A549 (cell line): ENCODE measurements around the gene FBXL5. TPM values are rescaled to one million over a fixed set of nuclear protein-coding genes. Genes with fewer than 3 reads are reported as not detected.

Source experiments
- ATAC-seq, 2 experiments: fragments of 200-7000 bp in 1 of 2; fragments of >200 bp in 1 of 2; cut with Nextera tagmentation in 1 of 2; cut with Tn5 transposase in 1 of 2; 3 replicates each; pipeline versions ENCODE4 v1.8.0 to v1.9.1; 2018 to 2020; ENCODE audit warnings: mild to moderate bottlenecking in 1 of 2, moderate library complexity in 1 of 2
- CTCF ChIA-PET: fragments of 300-600 bp; sonication (Branson Sonifier 250); formaldehyde crosslinking; extraction: SDS; loops from one replicate; lab custom pipeline; 2021; ENCODE audit warnings: antibody characterized with exemption, inconsistent platforms; lab: Yijun Ruan, JAX
- POLR2A ChIA-PET: fragments of 350-600 bp; formaldehyde crosslinking; extraction: SDS; loops from one replicate; lab custom pipeline; 2021; ENCODE audit warnings: antibody characterized with exemption, inconsistent platforms; lab: Yijun Ruan, JAX
- DNase-seq, 2 experiments: peaks; one replicate each; pipeline versions ENCODE4 v3.0.0 to v3.0.0-alpha.2; 2011 to 2016; ENCODE audit warnings: low read depth in 1 of 2, low spot score in 1 of 2
- FAIRE-seq: peaks from 2 replicates; lab custom pipeline; 2011; peaks lifted over from hg19 to GRCh38; lab: Jason Lieb, UNC
- H3K27ac ChIP-seq, 2 experiments: fragments of >200 bp; sonication (Bioruptor Twin); formaldehyde crosslinking; 3 replicates each; pipeline ENCODE4 v1.5.1; 2016 to 2017
- H3K4me1 ChIP-seq: fragments of >200 bp; sonication (Bioruptor Twin); formaldehyde crosslinking; 3 replicates; pipeline ENCODE4 v1.6.1; 2016
- H3K4me2 ChIP-seq: fragments of >200 bp; sonication (Bioruptor Twin); formaldehyde crosslinking; 3 replicates; pipeline ENCODE4 v1.6.1; 2016
- H3K4me3 ChIP-seq: fragments of >200 bp; sonication (Bioruptor Twin); formaldehyde crosslinking; 3 replicates; pipeline ENCODE4 v1.5.1; 2016
- H3K9me3 ChIP-seq: fragments of >200 bp; sonication (Bioruptor Twin); formaldehyde crosslinking; 3 replicates; pipeline ENCODE4 v1.6.1; 2016
- CBX2 ChIP-seq: fragments of 200-600 bp; sonication (generic); IDR thresholded peaks from 2 replicates; pipeline ENCODE4 v1.6.1; 2016; ENCODE audit warnings: low read depth, mild to moderate bottlenecking, borderline replicate concordance
- CBX8 ChIP-seq: fragments of 200-600 bp; sonication (generic); IDR thresholded peaks from 2 replicates; pipeline ENCODE4 v1.6.1; 2016
- CHD2 ChIP-seq: fragments of 150-350 bp; IDR thresholded peaks from 2 replicates; pipeline ENCODE4 v1.6.1; 2014; ENCODE audit warnings: low read length; ENCODE audit not compliant: partially characterized antibody
- CHD4 ChIP-seq: fragments of 200-600 bp; sonication (generic); IDR thresholded peaks from 2 replicates; pipeline ENCODE4 v1.6.1; 2016; ENCODE audit warnings: antibody characterized with exemption, mild to moderate bottlenecking, borderline replicate concordance
- E2F6 ChIP-seq: IDR thresholded peaks from 2 replicates; pipeline ENCODE4 v1.6.1; 2012; ENCODE audit warnings: low read depth, borderline replicate concordance
- EHF ChIP-seq: fragments of 250-450 bp; sonication (Bioruptor Pico); IDR thresholded peaks from 2 replicates; pipeline ENCODE4 v1.5.0; 2020; ENCODE audit warnings: mild to moderate bottlenecking
- EHMT2 ChIP-seq: fragments of 200-600 bp; sonication (generic); IDR thresholded peaks from 2 replicates; pipeline ENCODE4 v1.6.1; 2016; ENCODE audit warnings: antibody characterized with exemption, low read depth, mild to moderate bottlenecking, moderate library complexity
- EP300 ChIP-seq, 2 experiments: fragments of >200 bp; sonication (Bioruptor Twin); formaldehyde crosslinking; IDR thresholded peaks; 2 replicates in 1 of 2; 3 replicates in 1 of 2; pipeline ENCODE4 v1.6.1; 2016 to 2017
- FOSL2 ChIP-seq, 2 experiments: fragments of 450-650 bp in 1 of 2; fragments of >200 bp in 1 of 2; sonication (Bioruptor Twin) in 1 of 2; formaldehyde crosslinking; IDR thresholded peaks; 2 replicates each; pipeline versions ENCODE4 v1.5.0 to v1.6.1; 2016 to 2020; ENCODE audit warnings: mild to moderate bottlenecking in 1 of 2, moderate library complexity in 1 of 2
- FOXS1 ChIP-seq: fragments of 250-450 bp; sonication (Bioruptor Pico); IDR thresholded peaks from 2 replicates; pipeline ENCODE4 v1.5.0; 2020; ENCODE audit warnings: mild to moderate bottlenecking, moderate library complexity
- HDAC2 ChIP-seq: fragments of 200-600 bp; sonication (generic); IDR thresholded peaks from 2 replicates; pipeline ENCODE4 v1.6.1; 2016
- HEYL ChIP-seq: fragments of 250-450 bp; sonication (Bioruptor Pico); IDR thresholded peaks from 2 replicates; pipeline ENCODE4 v1.8.0; 2021; ENCODE audit warnings: mild to moderate bottlenecking, moderate library complexity
- HOXA7 ChIP-seq: fragments of 250-450 bp; sonication (Bioruptor Pico); IDR thresholded peaks from 2 replicates; pipeline ENCODE4 v1.5.0; 2020; ENCODE audit warnings: mild to moderate bottlenecking, moderate library complexity
- KDM1A ChIP-seq: fragments of 200-600 bp; sonication (generic); IDR thresholded peaks from 2 replicates; pipeline ENCODE4 v1.6.1; 2016; ENCODE audit warnings: low read depth, mild to moderate bottlenecking
- KDM5A ChIP-seq: fragments of 200-600 bp; sonication (generic); IDR thresholded peaks from 2 replicates; pipeline ENCODE4 v1.6.1; 2016; ENCODE audit warnings: antibody characterized with exemption, mild to moderate bottlenecking
- MAFK ChIP-seq: fragments of 450-650 bp; IDR thresholded peaks from 2 replicates; pipeline ENCODE4 v1.6.1; 2014; ENCODE audit not compliant: partially characterized antibody
- NFE2L2 ChIP-seq: fragments of 150-350 bp; conservative IDR thresholded peaks from 2 replicates; pipeline ENCODE4 v1.6.1; 2014; ENCODE audit warnings: low read length
- PHF8 ChIP-seq: fragments of 200-600 bp; sonication (generic); IDR thresholded peaks from 2 replicates; pipeline ENCODE4 v1.6.1; 2016; ENCODE audit warnings: low read depth, mild to moderate bottlenecking, antibody characterized with exemption, moderate library complexity, borderline replicate concordance
- POLR2A ChIP-seq: IDR thresholded peaks from 2 replicates; pipeline ENCODE4 v1.6.1; 2012; ENCODE audit warnings: mild to moderate bottlenecking, low read length
- POLR2AphosphoS2 ChIP-seq: conservative IDR thresholded peaks from 2 replicates; pipeline ENCODE4 v1.6.1; 2012; ENCODE audit warnings: low read length, improper control_type of control experiment, inconsistent platforms
- RCOR1 ChIP-seq: fragments of 150-350 bp; IDR thresholded peaks from 2 replicates; pipeline ENCODE4 v1.6.1; 2014; ENCODE audit warnings: antibody characterized with exemption, low read length, low read depth
- RNF2 ChIP-seq: fragments of 200-600 bp; sonication (generic); IDR thresholded peaks from 2 replicates; pipeline ENCODE4 v1.6.1; 2016; ENCODE audit warnings: low read depth, mild to moderate bottlenecking, antibody characterized with exemption, moderate library complexity, borderline replicate concordance
- SREBF2 ChIP-seq: fragments of 450-650 bp; IDR thresholded peaks from 2 replicates; pipeline ENCODE4 v1.6.1; 2014; ENCODE audit warnings: mild to moderate bottlenecking, moderate library complexity
- USF2 ChIP-seq: fragments of 450-650 bp; IDR thresholded peaks from 2 replicates; pipeline ENCODE4 v1.6.1; 2014; ENCODE audit warnings: antibody characterized with exemption
- ZFP36 ChIP-seq: fragments of 450-650 bp; IDR thresholded peaks from 2 replicates; pipeline ENCODE4 v1.6.1; 2014; ENCODE audit warnings: borderline replicate concordance; ENCODE audit not compliant: partially characterized antibody
- ZNF302 ChIP-seq: fragments of 250-450 bp; sonication (Bioruptor Pico); IDR thresholded peaks from 2 replicates; pipeline ENCODE4 v1.9.0; 2021; ENCODE audit warnings: inconsistent platforms, mild to moderate bottlenecking, moderate library complexity
- ZSCAN20 ChIP-seq: fragments of 250-450 bp; sonication (Bioruptor Pico); IDR thresholded peaks from 2 replicates; pipeline ENCODE4 v1.8.0; 2022; ENCODE audit warnings: mild to moderate bottlenecking, moderate library complexity
- WGBS: methylation state at CpG from one replicate; pipeline ENCODE4 v1.1.6; 2017; ENCODE audit errors: missing lambda C conversion rate; 5-methylcytosine and 5-hydroxymethylcytosine counted together
- polyA plus RNA-seq, 4 experiments: library from polyadenylated mRNA; depleted of rRNA in 3 of 4; stranded (reverse); fragments of >200 nt; fragmentation: RNase III in 1 of 4; extraction: RNeasy Plus Mini Kit Qiagen cat#74134 plus additional on column Dnase treatment in 1 of 4; gene quantifications; 2 replicates in 3 of 4; 3 replicates in 1 of 4; pipeline ENCODE4 v1.2.3, GENCODE V29; 2011 to 2017
- TF ChIP-seq, protein P1 (sequence below): fragments of 250-450 bp; sonication (Bioruptor Pico); IDR thresholded peaks from 2 replicates; pipeline ENCODE4 v1.5.0; 2020; ENCODE audit warnings: low read depth, mild to moderate bottlenecking, moderate library complexity
- TF ChIP-seq, protein P2 (sequence below): fragments of >200 bp; sonication (Bioruptor Twin); formaldehyde crosslinking; IDR thresholded peaks from 3 replicates; pipeline ENCODE4 v1.6.1; 2016

The FBXL5 gene
- polyA plus RNA-seq, 2 of the 4 experiments (the other 2 are of a cell fraction) = 44.2 to 45.4 TPM

DNA sequence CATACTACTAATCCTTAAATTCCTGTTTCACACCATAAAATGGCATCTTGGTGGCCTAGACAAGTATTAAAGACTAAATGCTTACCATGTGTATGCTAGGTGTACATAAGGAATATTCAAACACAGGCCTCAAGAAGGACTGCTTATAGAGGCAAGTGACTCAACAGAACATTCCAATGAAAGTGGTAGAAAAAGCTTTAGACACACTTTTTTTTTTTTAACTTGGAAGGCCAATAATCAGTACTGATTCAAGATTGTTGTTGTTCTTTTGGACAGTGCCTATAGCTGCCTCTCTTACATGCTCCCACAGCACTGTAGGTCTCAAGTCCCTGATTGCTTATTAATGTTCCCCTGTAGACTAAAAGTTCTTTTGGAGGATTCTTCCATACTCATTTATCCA, 77.6 kb downstream of the FBXL5 start:
- H3K4me2 ChIP-seq = no peak overlapping the region
- no peak overlapping the region for H3K4me3 ChIP-seq
- H3K4me1 ChIP-seq = no peaks in the 10 kb centered on the region
- H3K9me3 ChIP-seq = no peaks in the 10 kb centered on the region
- POLR2A ChIA-PET = no interaction called here
- TF ChIP-seq CHD4 (no peak), PHF8 (no peak)
- CTCF ChIA-PET = no interaction called here
- H3K27ac ChIP-seq = no peak overlapping the region
- FAIRE-seq = no peak
- no peak for ATAC-seq
- DNase-seq = no peak

DNA sequence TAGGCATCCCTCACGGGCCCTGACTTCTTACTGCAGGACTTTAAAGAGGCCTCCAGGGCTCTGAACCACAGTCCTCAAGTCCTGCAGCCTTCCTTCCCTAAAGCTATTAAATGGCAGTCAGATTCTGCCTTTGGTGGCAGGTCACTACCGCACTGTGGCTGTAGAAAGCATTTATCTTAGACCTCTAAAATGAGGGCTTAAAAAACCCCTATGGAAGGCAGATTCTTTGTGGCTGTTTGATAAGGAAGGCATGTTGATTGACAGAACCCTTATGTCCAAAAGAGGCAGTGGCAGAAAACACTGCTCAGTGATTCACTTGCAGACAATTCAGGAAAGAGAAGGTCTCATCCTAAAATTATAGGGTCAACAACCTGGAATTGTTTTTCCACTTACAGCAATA, 79.2 kb downstream of the FBXL5 start:
- 89% methylated on average over 2 of the region's 2 CpGs for WGBS
- no peak overlapping the region for H3K4me2 ChIP-seq
- no peak for FAIRE-seq
- no peaks in the 10 kb centered on the region for H3K9me3 ChIP-seq
- no peak overlapping the region for H3K27ac ChIP-seq
- CTCF ChIA-PET = no interaction called here
- POLR2A ChIA-PET = no interaction called here
- no peak for ATAC-seq
- TF ChIP-seq POLR2A = no peak
- TF ChIP-seq ZNF302 (CRISPR knock-in tag) = no peak
- no peak for TF ChIP-seq RCOR1
- TF ChIP-seq KDM5A = no peak
- no peak for TF ChIP-seq POLR2AphosphoS2
- no peak for TF ChIP-seq CBX2
- no peak for TF ChIP-seq HOXA7 (CRISPR knock-in tag)
- TF ChIP-seq, protein P1, sequence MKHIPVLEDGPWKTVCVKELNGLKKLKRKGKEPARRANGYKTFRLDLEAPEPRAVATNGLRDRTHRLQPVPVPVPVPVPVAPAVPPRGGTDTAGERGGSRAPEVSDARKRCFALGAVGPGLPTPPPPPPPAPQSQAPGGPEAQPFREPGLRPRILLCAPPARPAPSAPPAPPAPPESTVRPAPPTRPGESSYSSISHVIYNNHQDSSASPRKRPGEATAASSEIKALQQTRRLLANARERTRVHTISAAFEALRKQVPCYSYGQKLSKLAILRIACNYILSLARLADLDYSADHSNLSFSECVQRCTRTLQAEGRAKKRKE (CRISPR knock-in tag) = no peak
- TF ChIP-seq RNF2 = no peak
- no peak for TF ChIP-seq HEYL (CRISPR knock-in tag)
- TF ChIP-seq, protein P2, sequence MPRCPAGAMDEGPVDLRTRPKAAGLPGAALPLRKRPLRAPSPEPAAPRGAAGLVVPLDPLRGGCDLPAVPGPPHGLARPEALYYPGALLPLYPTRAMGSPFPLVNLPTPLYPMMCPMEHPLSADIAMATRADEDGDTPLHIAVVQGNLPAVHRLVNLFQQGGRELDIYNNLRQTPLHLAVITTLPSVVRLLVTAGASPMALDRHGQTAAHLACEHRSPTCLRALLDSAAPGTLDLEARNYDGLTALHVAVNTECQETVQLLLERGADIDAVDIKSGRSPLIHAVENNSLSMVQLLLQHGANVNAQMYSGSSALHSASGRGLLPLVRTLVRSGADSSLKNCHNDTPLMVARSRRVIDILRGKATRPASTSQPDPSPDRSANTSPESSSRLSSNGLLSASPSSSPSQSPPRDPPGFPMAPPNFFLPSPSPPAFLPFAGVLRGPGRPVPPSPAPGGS = no peak
- no peak for TF ChIP-seq ZFP36
- no peak overlapping the region for H3K4me3 ChIP-seq
- no peak for DNase-seq
- H3K4me1 ChIP-seq = no peaks in the 10 kb centered on the region

DNA sequence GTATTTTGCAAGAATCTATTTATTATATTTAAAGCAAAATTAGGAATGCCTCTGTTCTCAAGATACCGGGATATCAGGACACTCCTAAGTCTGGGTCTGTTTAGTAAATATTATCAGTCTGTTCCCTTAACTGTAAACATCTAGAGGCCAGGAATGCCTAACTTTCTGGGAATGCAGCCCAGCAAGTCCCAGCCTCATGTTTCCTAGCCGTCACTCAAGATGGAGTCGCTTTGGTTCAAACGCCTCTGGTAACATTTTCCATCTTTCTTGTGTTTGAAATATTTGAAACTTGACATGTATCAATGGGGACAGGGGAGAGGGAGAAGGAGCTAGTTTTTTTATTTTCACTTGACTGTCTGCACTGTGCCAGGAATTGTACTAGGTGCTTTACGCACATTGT, 85.4 kb downstream of the FBXL5 start:
- no peaks in the 10 kb centered on the region for H3K9me3 ChIP-seq
- no peak for ATAC-seq
- CTCF ChIA-PET = no interaction called here
- no peaks in the 10 kb centered on the region for H3K4me1 ChIP-seq
- H3K27ac ChIP-seq = no peak overlapping the region
- no peak for FAIRE-seq
- no peak overlapping the region for H3K4me2 ChIP-seq
- no peak for DNase-seq
- WGBS = 95% methylated on average over 5 of the region's 5 CpGs
- H3K4me3 ChIP-seq = no peak overlapping the region
- POLR2A ChIA-PET = no interaction called here
- no peak for TF ChIP-seq ZSCAN20

DNA sequence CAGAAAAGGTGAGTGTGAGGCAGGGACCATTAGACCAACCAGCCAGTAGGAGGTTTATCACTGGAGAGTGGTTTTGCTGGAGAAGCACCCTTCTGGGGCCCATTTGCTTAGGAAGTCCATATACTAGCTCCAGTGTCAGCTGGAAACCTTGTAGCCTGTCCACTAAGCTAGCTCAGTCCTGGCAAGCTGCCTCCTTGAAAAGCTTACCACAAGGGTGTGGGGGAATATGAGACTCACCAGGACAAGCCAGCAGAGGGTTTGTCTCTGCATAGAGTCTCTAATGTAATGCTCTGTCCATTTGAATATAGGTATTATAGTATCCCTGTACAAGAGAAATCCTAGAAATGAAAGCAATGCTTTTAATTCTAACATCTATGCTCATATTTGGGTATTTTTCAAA, 86.3 kb downstream of the FBXL5 start:
- no peak for FAIRE-seq
- Histone ChIP-seq H3K27ac (no peak overlapping the region), H3K9me3 (no peaks in the 10 kb centered on the region), H3K4me1 (no peaks in the 10 kb centered on the region), H3K4me3 (no peak overlapping the region), H3K4me2 (no peak overlapping the region)
- TF ChIP-seq KDM1A (no peak), CBX2 (no peak), CHD2 (no peak), E2F6 (no peak), EHMT2 (no peak), HDAC2 (no peak), EHF (CRISPR knock-in tag) (no peak), MAFK (no peak), SREBF2 (no peak), NFE2L2 (no peak), USF2 (no peak), EP300 (IDR thresholded peaks at IDR 0.05) (no peak), FOXS1 (CRISPR knock-in tag) (no peak), ZFP36 (no peak), CBX8 (no peak), FOSL2 (IDR thresholded peaks at IDR 0.05) (no peak), FOSL2 (CRISPR knock-in tag; IDR thresholded peaks at IDR 0.05) (no peak)
- TF ChIP-seq, protein P2 = no peak
- DNase-seq = no peak
- ChIA-PET POLR2A (no interaction called here), CTCF (no interaction called here)
- no peak for ATAC-seq
